CD4-positive, alpha-beta T cell treated with Interleukin-10 for 1 hour (primary cell): ENCODE results near the gene MEG3.
"Not testable (repeated sequence)": the region's sequence is repeated elsewhere in the genome, so short reads cannot be mapped to it uniquely, and the experiment has no call there.

Experiments
- DNase-seq: peaks from one replicate; pipeline ENCODE4 v3.0.0-alpha.2; 2020

Gene MEG3

DNA sequence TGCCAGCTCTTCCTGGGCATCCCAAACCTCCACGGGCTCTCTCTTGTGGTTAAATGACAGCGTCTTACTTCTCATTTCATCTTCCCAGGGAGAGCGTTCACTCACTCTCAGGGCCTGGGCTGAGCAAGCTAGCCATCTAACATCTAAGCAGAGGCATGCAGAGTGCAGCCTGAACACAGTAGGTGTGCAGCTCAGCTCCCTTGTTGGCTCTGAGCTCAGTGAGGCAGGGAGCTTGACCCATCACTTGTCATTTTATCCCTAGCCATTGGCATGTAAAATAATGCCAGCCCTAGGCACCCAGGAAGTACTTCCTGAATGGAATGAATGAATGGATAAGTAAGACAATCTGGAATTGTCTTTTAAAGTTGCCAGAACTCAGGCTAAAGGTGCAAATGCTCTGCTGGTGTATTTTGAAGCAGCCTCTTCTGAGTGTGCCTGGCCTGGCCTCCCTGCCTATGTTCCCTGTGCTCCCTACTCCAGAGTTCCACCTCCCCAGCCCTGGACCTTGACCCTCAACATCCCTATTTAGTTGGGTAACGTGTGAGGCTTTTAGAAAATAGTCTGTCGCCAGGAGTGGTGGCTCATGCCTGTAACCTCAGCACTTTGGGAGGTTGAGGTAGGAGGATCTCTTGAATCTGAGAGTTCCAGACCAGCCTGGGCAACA lies 9.5 kb upstream of the MEG3 start:
- DNase-seq = no peak

DNA sequence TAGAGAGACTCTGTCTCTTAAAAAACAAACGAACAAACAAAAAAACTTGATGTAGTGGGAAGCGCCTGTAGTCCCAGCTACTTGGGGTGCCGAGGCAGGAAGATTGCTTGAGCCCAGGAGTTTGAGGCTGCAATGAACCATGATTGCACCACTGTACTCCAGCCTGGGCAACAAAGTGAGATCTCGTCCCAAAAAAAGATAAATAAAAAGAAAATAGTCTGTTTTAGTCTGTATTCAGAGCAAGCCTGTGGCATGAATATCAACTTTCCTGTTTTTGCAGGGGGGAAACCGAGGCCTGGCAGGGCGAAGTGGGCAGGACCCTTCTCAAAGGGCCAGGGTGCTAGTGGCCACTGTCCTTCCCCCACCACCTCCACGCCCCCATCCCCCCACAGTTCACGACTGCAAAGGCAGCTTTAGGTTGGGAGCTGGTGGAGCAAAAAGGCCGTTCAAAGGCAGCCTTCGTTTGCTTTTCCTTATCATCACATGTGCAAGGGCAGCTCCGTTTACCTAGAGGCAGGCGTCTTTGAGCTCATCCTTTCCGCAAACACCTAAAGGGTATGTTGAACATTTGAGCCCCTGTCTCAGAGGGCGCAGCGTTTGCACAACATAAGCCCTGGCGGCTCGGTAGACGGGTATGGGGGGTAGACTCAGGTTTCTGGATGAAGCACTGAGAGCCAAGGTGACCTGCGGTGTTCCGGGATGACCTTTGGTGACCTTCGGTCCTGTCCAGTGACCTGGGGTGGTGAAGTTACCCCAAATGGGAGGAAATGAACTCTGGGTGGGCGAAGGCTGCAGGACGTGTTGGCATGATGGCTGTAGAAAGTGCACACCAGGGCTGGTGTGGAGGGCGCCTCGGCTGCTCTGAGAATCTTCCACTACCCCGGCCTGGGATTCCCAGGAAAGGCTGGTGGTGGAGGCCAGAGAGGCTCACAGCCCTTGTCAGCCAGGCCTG lies 8.7 kb upstream of the MEG3 start:
- no peak for DNase-seq

DNA sequence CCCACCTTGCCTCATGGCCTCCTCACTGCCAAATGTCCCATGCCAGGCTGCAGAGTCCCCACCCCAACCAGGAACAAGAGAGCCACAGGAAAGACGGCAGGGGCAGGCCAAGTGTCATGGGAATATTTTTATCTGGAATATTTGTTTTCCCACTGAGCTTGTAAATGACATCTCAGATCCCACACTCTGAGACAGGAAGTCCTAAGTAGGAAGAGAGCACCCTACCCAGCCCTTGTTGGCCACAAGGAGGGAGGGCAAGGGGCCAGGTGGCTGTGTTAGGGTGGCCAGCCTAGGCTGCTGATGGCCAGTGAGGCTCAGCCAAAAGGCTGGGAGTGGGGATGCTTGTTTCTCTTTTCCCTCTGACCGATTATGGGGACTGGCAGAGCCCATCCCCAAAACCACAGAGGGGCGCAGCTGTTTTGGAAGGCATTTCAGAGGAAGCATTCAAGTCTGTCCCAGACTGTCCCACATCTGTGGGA lies 7.7 kb upstream of the MEG3 start:
- no peak for DNase-seq

DNA sequence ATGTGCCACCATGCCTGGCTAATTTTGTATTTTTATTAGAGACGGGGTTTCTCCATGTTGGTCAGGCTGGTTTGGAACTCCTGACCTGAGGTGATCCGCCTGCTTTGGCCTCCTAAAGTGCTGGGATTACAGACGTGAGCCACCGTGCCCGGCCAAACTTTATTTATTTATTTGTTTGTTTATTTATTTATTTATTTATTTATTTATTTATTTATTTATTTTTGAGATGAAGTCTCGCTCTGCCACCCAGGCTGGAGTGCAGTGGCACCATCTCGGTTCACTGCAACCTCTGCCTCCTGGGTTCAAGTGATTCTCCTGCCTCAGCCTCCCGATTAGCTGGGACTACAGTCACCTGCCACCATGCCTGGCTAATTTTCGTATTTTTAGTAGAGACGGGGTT lies 7.0 kb upstream of the MEG3 start:
- DNase-seq = not testable (repeated sequence)

DNA sequence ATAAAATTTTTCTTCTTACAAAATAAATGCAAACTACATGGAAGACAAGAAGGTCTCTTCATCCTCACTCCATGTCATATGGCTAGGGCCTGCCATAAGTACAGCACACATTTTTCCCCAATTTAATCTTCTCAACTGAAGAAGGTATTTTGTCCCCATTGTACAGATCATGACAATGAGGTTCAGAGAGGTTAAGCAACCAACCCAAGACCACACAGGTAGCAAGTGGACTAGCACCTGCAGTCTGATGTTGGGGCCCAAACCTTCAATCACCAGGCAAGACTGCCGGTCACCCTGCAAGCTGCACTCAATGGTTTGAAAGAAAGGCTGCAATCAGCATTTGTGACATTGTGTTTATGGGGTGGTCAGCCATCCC lies 6.5 kb upstream of the MEG3 start:
- no peak for DNase-seq

DNA sequence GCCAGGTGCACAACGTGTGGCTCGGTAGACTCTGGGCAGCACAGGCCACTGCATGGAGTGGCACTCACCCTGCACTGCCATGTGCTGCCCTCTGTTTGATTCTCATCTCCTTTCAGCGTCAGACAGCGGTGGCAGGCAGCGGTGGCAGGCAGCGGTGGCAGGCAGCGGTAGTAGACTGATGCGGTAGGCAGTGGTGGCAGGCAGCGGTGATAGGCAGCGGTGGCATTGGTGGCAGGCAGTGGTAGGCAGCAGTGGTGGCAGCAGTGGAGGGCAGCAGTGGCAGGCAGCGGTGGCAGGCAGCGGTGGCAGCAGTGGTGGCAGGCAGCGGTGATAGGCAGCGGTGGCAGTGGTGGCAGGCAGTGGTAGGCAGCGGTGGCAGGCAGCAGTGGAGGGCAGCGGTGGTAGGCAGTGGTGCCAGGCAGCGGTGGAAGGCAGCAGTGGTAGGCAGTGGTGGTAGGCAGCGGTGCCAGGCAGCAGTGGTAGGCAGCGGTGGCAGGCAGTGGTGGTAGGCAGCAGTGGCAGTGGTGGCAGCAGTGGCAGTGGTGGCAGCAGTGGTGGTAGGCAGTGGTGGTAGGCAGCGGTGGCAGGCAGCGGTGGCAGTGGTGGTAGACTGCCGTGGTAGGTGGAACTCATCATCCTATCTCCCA lies 6.0 kb upstream of the MEG3 start:
- DNase-seq = no peak

DNA sequence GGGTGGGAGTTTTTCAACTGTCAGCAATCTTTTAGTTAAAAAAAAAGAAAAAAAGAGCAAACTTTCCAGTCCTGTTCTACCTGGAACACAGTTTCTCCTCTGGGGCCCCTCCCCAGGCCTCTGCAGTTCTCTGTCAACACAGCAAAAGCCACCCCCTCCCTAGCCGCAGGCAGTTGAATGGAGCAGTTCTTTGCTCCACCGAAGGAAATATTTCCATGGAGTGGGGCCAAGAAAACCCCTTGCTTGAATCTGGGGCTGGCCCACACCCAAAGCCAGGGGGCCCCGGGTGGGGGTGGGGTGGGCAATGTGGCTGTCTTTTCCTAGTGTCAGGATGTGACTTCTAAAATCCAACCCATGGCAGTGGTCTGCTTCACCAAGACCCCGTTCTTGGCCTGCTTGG lies 5.0 kb upstream of the MEG3 start:
- no peak for DNase-seq

DNA sequence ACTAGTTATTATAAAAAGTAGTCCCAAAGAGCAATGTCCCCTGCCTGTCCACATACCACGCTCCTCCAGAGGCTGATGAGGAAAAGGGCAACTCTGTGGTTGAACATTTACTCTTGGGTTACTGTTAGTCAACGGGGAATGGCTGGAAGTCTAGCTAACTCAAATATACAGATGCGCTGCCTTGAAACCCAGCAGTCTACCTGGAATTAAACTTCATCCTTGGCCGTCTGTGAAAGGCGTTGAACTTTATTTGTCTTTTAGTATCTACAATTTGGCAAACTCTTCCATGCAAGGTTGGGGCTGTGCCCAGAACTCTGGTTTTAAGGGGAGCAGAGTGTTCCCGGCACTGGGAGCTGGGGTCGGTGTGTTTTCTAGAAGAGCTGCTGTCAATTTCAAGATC lies 3.9 kb upstream of the MEG3 start:
- DNase-seq = no peak

DNA sequence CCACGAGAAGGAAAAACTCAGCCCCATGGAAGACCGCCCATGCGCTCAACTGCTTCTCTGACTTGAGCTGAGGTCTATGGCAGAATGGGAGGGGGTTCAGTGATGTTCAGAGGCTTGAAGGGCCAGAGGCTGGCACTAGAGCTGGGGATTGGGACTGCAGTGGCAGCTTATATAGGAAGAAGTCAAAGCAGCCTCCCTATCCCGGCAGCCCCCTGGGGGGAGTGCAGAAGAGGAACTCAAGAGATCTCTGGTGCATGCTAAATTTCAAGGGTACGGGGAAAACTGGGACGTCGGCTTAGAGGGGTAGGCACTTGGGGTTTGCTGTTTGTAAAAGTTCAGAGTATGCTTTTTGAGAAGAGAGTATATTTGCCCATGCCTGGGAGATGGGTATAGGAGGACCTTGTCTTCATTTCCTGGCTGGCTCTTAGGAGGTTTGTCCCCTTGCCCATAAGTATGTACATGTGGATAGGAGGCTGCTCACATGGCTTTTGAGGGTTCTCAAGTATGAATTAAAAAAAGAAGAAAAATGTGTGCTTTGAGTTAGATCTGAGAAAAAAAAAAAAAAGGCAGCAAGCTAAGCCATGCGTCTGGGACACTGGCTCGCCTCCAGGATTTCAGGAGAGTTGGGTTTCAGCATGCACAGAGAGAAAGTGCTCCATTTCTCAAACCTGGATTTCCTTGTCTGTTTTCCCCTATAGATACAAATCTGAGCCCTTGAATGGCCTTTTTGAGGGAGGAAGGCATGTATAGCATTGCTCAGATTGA lies 3.2 kb upstream of the MEG3 start:
- no peak for DNase-seq

DNA sequence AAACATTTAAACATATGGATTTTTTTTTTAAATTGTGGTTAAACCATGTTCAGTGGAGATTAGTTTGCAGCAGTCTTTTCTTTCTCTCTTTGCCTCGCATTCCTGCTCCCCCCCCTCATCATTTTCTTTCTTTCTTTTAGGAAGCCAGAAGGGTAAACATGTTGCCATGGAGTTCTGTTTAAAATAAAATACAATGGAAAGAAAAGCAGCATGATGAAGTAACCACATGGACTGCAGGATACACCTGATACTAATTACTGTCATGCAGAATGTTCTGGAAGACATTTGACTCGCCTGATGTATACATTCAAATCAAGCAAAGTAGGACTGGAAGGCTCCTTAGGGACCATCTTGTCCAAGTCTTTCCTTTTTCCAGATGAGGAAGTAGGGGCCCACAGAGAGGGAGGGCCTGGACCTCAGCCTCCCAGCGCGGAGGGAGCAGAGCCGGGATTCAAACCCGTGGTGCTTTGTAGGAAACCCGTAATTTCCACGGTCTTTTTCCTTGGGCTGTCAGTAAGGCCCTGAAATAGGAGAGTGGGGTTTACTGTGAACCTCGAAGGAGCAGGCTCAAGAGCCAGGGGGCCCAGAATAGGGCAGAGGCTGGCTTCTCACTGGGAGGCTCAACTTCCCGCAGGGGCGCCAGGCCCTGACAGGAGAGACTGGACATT lies 2.4 kb upstream of the MEG3 start:
- no peak for DNase-seq

DNA sequence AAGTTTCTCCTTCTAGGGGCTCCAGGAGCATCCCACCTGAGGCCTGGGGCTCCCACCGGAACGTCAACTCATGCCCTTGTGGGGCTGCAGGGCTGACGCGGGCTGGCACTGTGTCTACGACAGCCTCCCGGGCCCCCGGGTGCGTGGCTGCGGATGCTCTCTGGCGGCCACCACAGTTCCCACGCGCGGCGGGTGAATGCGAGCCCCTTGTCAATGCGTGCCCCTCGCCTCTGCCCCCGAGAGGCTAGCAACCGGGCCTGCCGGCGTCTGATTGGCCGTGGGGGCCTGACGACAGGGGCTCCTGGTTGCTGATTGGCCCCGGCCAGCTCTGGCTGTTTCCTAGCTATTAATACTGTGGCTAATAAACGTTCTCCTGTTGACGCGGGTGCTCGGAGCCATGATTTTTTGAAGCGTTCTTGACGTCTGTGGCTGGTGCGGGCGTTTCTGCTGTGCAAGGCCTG lies 1.8 kb upstream of the MEG3 start:
- no peak for DNase-seq

DNA sequence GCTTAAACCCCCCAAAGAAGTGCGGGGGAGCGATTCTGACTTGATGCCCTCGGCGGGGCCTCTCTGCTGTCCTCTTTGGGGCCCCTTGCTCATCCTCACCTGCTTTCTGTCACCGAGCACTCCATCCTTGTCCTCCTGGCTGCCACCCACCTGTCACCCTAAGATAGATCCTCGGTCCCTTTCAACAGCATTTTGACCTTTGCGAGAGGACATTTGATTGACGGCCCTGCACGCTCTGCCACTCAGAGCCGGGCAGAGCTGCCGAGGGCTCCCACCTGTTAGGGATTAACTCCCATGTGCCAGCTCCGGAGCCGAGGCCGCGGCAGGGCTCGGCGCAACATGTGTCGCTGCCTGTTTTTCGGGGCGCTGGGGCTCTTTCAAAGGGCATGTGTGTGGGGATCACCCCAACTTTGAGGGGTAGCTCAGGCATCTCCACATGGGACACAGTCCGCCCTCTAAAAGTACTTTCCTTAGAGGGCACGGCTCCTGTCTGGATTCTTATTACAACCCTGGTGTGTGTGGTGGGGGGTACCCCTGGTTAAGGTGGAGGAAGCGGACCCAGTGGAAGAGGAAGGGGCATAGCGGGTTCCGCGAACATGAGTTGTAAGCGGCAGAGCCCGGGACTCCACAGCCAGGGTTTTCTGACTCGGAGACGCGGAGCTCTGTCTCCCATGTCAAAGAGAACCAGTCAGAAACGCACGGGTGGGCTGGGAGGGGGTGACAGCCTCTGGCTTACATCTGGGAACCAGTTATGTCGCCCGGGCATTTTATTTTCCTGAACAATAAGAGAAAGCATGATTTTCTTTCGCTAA lies 811 bp upstream of the MEG3 start:
- DNase-seq = no peak

DNA sequence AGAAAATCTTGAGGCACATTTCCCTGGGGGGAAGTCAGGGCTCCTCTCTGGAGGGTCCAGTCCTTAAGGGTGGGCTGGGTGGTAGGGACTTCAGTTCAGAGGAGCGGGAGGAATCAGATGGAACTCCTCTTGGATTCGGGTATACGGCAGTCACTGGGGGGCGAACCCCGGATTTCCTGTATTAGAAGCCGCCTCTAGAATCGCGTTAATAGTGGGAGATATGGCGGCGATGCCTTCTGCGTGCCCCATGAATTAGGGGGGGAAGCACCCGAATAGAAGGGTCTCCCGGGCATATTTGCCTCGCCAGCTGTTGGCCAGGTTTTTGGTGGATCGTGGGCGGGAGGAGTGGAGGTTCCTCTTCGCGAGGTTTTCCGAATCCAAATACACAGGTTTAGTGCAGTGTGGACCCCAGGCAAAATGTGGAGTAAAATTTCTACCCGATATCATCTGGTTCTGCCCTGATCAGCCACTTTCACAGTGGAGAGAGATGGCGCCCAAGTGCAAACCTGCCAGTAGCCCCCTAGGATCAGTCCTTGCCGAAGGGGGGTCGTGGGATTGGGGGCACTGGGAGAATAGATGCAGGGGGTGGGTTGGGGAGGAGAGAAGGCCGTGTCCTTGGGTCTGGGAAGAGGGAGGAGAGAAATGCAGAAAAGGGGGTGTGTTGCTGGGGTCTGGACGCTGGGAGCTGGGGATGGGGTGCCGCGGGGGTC lies 628 bp downstream of the MEG3 start:
- DNase-seq = no peak

DNA sequence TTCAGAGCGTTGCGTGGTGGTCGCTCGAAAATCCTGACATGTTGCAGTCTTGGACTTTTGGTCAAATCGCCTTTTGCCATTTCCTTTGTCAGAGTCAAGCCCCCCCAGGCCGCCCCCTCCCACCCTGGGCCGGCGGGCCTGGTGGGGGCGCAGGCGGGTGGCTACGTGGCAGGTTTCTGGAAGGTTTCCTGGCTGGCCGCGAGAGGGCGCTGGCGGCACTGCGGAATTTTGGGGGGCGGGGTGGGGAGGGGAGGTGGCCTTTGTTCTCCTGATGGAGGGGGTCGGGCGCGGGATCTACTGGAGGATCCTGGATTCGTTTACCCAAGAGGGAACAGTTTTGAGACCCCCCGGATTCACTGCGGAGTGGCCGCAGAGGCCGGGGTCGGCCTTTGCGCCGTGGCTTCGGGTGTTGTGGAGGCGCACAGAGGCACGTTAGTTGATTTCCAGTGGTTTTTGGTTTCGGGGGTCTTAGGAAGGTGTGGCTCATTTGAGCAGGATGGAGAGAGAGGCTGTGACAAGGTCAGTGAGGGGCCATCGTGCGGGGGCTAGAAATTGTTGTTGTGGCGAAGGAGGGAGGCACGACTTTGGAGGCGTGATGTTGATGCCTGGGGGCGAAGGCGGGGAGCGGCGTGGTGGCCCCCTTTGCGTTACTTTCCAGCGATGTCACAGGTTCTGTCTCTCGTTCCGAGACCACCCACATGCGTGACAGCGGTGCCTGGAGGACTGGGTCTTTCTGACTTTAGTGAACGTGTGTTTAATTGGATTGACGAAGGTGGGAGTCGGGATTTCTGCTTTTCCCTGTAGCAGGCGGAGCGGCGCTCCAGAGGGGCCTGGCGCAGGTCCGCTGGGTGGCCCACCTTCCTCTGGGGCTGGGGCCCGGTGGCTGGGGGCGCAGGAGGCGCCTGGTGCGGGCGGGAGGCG lies 1.4 kb downstream of the MEG3 start:
- DNase-seq = no peak

DNA sequence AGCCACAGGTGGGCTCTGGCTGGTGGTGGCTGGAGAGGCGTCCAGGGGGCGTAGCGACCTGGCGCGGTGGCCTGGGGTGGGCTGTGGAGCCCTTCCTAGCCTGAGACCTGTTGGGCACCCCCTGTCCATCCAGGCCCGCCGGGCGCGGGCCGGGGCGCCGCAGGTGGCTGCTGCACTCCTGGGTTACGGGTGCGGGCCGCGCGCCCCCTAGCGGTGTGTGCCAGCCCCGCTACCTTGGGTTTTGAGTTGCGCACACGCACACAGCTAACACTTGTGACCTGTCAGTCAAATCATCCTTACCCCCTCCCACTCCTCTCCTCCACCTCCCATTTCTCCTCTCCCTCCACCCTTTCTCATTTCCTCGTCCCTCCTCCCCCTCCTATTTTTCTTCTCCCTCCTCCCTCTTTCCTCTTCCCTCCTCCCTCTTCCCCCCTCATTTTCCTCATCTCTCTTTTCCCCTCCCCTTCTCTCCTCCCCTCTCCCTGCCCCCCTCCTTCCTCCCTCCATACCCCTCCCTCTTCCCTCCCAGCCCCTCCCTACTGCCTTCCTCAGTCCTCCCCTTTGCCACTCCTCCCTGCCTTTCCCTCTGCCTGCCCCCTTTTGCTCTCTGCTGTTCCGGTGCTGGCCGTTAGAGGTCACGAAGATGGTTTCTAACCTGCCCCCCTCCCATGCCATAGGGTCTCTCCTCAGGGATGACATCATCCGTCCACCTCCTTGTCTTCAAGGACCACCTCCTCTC lies 2.3 kb downstream of the MEG3 start:
- no peak for DNase-seq

DNA sequence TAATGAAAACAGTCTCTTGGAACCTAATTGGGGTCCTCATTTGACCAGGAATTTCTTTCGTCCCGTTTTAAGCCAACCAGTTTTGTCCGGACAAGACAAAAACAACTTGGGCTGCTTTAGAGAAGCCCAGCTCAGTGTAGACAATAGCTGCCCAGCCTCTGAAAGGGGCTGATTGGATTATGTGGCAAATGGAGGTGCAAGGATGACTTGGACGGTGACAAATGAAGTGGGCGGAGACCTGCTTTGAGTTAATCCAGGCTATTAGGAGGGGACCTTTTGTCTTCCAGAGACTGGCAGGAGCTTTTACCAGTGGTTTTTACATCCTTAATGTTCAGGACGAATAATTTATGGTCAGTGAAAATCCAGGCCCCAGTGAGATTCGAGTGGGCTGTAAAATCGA lies 4.8 kb downstream of the MEG3 start:
- no peak for DNase-seq

DNA sequence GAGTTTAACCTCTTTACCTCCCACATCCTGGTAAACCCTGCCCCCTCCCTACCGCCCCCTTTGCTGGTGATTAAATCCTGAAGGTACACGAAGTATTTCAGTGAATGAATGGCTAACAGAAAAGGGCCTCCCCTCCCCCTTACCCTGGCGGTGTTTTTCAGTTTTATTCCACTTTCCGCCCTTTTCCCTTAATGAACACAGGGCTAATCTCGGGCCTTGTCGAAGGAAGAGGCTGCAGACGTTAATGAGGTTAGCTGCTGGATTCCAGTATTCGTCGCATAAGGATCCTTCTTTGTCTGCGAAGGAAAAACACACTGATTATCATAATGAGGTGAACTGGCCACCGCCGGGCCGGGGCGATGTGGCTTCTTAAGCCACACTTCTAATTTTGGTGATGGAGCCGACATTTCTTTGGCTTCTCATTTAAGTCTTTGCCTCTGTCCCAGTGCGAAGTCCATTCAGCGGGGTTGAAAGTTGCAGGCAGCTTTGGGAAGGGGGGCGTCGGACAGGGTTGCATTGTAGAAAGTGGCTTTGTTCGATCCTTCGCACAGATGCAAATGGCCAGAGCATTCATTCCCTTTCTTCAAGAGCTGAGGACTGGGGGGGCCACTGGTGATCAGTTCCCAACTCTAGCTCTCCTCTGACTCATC lies 6.5 kb downstream of the MEG3 start:
- DNase-seq = no peak

DNA sequence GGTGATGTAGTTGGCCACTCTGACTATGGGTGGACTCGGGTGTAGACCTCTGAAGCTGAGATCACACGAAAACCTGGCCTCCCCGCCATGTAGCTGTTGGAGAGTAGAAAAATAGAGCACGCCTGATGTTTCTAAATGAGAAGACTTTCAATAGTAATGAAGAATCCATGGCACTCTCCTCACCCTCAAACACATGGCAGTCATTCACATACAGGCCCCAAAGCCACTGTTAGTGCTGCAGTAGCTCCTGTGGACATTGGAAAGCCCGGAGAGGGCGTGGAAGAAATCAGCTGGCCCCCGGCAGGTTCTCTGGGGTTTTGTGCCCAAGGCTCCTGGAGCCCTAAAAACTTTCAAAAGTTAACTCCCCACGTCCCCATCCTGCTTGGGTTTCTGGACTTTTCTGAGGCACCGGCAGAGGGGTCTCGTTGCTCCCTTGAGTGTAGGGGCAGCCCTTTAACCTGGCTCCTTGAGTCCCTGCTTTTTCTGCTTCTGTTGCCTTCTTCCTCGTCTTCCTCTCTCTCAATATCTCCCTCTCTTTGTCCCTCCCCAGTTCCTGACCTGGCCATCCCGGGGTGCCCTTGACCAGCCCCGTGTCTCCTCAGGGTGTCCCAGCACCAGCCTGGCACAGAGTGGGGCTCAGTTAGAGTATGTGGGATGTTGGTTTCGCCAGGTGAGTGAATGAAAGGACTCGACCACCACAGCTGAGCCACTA lies 8.3 kb downstream of the MEG3 start:
- no peak for DNase-seq
